H1 (cell line): Measurements from ENCODE around the gene PAQR9. TPM values are rescaled to one million over a fixed set of nuclear protein-coding genes. Genes with fewer than 3 reads are reported as not detected.

Source experiments
- CTCF ChIA-PET: fragments of 300-600 bp; sonication (Branson Sonifier 250); formaldehyde crosslinking; loops from one replicate; lab custom pipeline; 2021; ENCODE audit not compliant: partially characterized antibody; lab: Charles Lee
- POLR2A ChIA-PET: fragments of 300-600 bp; sonication (Branson Sonifier 250); formaldehyde crosslinking; loops from one replicate; lab custom pipeline; 2021; ENCODE audit warnings: inconsistent platforms; ENCODE audit not compliant: partially characterized antibody; lab: Charles Lee
- DNase-seq, 2 experiments: peaks; one replicate each; pipeline versions ENCODE4 v3.0.0 to v3.0.0-alpha.2; 2010 to 2022; ENCODE audit warnings: low spot score in 2 of 2, low read depth in 1 of 2, mixed read lengths in 1 of 2
- FAIRE-seq: peaks from 2 replicates; lab custom pipeline; 2011; peaks lifted over from hg19 to GRCh38; lab: Jason Lieb, UNC
- H2AFZ ChIP-seq: 2 replicates; pipeline ENCODE4 v1.8.1; 2012; ENCODE audit warnings: low read length, inconsistent platforms
- H2AK5ac ChIP-seq: 2 replicates; pipeline ENCODE4 v1.6.1; 2013; ENCODE audit warnings: low read depth, low read length
- H2BK120ac ChIP-seq: replicated peaks from 2 replicates; pipeline ENCODE3; 2013; ENCODE audit warnings: low read depth, low read length, inconsistent platforms
- H2BK12ac ChIP-seq: 2 replicates; pipeline ENCODE4 v1.6.1; 2013; ENCODE audit warnings: low read depth, low read length
- H2BK15ac ChIP-seq: 2 replicates; pipeline ENCODE4 v1.6.1; 2013; ENCODE audit warnings: low read length
- H2BK20ac ChIP-seq: 2 replicates; pipeline ENCODE4 v1.6.1; 2013; ENCODE audit warnings: low read length
- H2BK5ac ChIP-seq: 2 replicates; pipeline ENCODE4 v1.6.1; 2013; ENCODE audit warnings: low read depth, low read length
- H3K14ac ChIP-seq: 2 replicates; pipeline ENCODE4 v1.6.1; 2013; ENCODE audit warnings: inconsistent platforms; ENCODE audit not compliant: insufficient read length
- H3K18ac ChIP-seq: 2 replicates; pipeline ENCODE4 v1.6.1; 2013; ENCODE audit warnings: low read length; ENCODE audit errors: extremely low read depth
- H3K23ac ChIP-seq: 2 replicates; pipeline ENCODE4 v1.6.1; 2013; ENCODE audit warnings: inconsistent platforms; ENCODE audit not compliant: insufficient read length
- H3K23me2 ChIP-seq: 2 replicates; pipeline ENCODE4 v1.6.1; 2013; ENCODE audit warnings: low read depth, low read length
- H3K27ac ChIP-seq: 2 replicates; pipeline ENCODE4 v1.6.1; 2011; ENCODE audit warnings: low read depth, low read length, inconsistent platforms
- H3K27me3 ChIP-seq, 4 experiments: replicated peaks in 1 of 4; 1 replicate in 1 of 4; 2 replicates in 3 of 4; pipeline versions ENCODE4 v1.6.1 to v1.8.1; 2011 to 2013; ENCODE audit warnings: low read length in 3 of 4, mild to moderate bottlenecking in 3 of 4, inconsistent platforms in 2 of 4, mixed read lengths in 2 of 4, moderate library complexity in 1 of 4; ENCODE audit not compliant: control insufficient read depth in 3 of 4, insufficient read depth in 3 of 4; ENCODE audit errors: extremely low read depth in 1 of 4
- H3K36me3 ChIP-seq, 4 experiments: 2 replicates each; pipeline versions ENCODE4 v1.6.1 to v1.8.1; 2011 to 2013; ENCODE audit warnings: mild to moderate bottlenecking in 4 of 4, low read length in 3 of 4, moderate library complexity in 2 of 4, control low read depth in 1 of 4, inconsistent platforms in 1 of 4; ENCODE audit not compliant: insufficient read depth in 4 of 4, control insufficient read depth in 2 of 4
- H3K4ac ChIP-seq: replicated peaks from 2 replicates; pipeline ENCODE3; 2013; ENCODE audit warnings: low read length, low read depth, mixed read lengths, inconsistent platforms; ENCODE audit not compliant: insufficient read length
- H3K4me1 ChIP-seq, 4 experiments: replicated peaks in 1 of 4; 1 replicate in 1 of 4; 2 replicates in 3 of 4; pipeline versions ENCODE4 v1.6.1 to v1.8.1; 2011 to 2013; ENCODE audit warnings: low read length in 3 of 4, inconsistent platforms in 2 of 4, mixed read lengths in 1 of 4; ENCODE audit not compliant: insufficient read depth in 4 of 4, control insufficient read depth in 3 of 4
- H3K4me2 ChIP-seq, 2 experiments: 2 replicates each; pipeline versions ENCODE4 v1.6.1 to v1.8.1; 2011 to 2013; ENCODE audit warnings: low read depth in 2 of 2, low read length in 2 of 2, control low read depth in 1 of 2, inconsistent platforms in 1 of 2, mild to moderate bottlenecking in 1 of 2; ENCODE audit not compliant: insufficient read depth in 1 of 2
- H3K4me3 ChIP-seq, 4 experiments: fragments of 200-600, 300-600 bp in 1 of 4; sonication (generic), shearing (Covaris generic), sonication (Bioruptor Twin) in 1 of 4; 2 replicates each; pipeline versions ENCODE4 v1.5.1 to v1.8.1; 2011 to 2016; ENCODE audit warnings: low read length in 4 of 4, low read depth in 3 of 4, control low read depth in 2 of 4, inconsistent platforms in 2 of 4, mild to moderate bottlenecking in 2 of 4, mixed read lengths in 1 of 4, moderate library complexity in 1 of 4; ENCODE audit not compliant: insufficient read depth in 2 of 4; ENCODE audit errors: extremely low read depth in 1 of 4
- H3K56ac ChIP-seq: replicated peaks from 2 replicates; pipeline ENCODE3; 2013; ENCODE audit warnings: low read depth, mild to moderate bottlenecking, mixed read lengths, low read length, inconsistent platforms; ENCODE audit not compliant: insufficient read length
- H3K79me1 ChIP-seq: 2 replicates; pipeline ENCODE4 v1.6.1; 2013; ENCODE audit warnings: low read depth, low read length, control low read depth
- H3K79me2 ChIP-seq, 2 experiments: 2 replicates each; pipeline versions ENCODE4 v1.6.1 to v1.8.1; 2012 to 2013; ENCODE audit warnings: low read length in 2 of 2, mild to moderate bottlenecking in 2 of 2, inconsistent platforms in 1 of 2; ENCODE audit not compliant: insufficient read depth in 2 of 2, control insufficient read depth in 1 of 2
- H3K9ac ChIP-seq, 4 experiments: replicated peaks in 1 of 4; 1 replicate in 1 of 4; 2 replicates in 3 of 4; pipeline versions ENCODE4 v1.6.1 to v1.8.1; 2011 to 2013; ENCODE audit warnings: low read depth in 3 of 4, low read length in 3 of 4, control low read depth in 2 of 4, mild to moderate bottlenecking in 2 of 4, moderate library complexity in 2 of 4, inconsistent platforms in 1 of 4; ENCODE audit errors: extremely low read depth in 1 of 4
- H3K9me3 ChIP-seq, 2 experiments: 2 replicates each; pipeline versions ENCODE4 v1.6.1 to v1.8.1; 2012 to 2013; ENCODE audit warnings: mild to moderate bottlenecking in 2 of 2, moderate library complexity in 2 of 2, control low read depth in 1 of 2, inconsistent platforms in 1 of 2, low read depth in 1 of 2, low read length in 1 of 2, mixed read lengths in 1 of 2; ENCODE audit not compliant: insufficient read depth in 2 of 2
- H4K20me1 ChIP-seq, 2 experiments: replicated peaks in 1 of 2; 2 replicates each; pipeline versions ENCODE3 to v1.8.1; 2011 to 2013; ENCODE audit warnings: inconsistent platforms in 2 of 2, low read length in 2 of 2, mild to moderate bottlenecking in 1 of 2; ENCODE audit not compliant: insufficient read depth in 2 of 2, control insufficient read depth in 1 of 2
- H4K5ac ChIP-seq: 2 replicates; pipeline ENCODE4 v1.6.1; 2013; ENCODE audit warnings: low read length, low read depth, mixed read lengths, inconsistent platforms; ENCODE audit not compliant: insufficient read length
- H4K8ac ChIP-seq: 2 replicates; pipeline ENCODE4 v1.8.0; 2013; ENCODE audit warnings: mild to moderate bottlenecking, moderate library complexity, low read length, inconsistent platforms; ENCODE audit not compliant: insufficient read depth; ENCODE audit errors: extremely low read depth
- H4K91ac ChIP-seq: replicated peaks from 2 replicates; pipeline ENCODE3; 2013; ENCODE audit warnings: low read length, mixed read lengths, inconsistent platforms; ENCODE audit not compliant: insufficient read length
- SIN3A ChIP-seq, 2 experiments: IDR thresholded peaks in 1 of 2; conservative IDR thresholded peaks in 1 of 2; 2 replicates each; pipeline ENCODE4 v1.6.1; 2011 to 2012; ENCODE audit warnings: low read length in 2 of 2, improper control_type of control experiment in 1 of 2, low read depth in 1 of 2, mild to moderate bottlenecking in 1 of 2
- USF2 ChIP-seq: IDR thresholded peaks from 2 replicates; pipeline ENCODE4 v1.6.1; 2011; ENCODE audit warnings: low read length, improper control_type of control experiment
- WGBS, 2 experiments: shearing (Covaris generic) in 1 of 2; methylation state at CpG; one replicate each; pipeline versions ENCODE4 v1.1.6 to v1.1.7; 2013 to 2015; ENCODE audit warnings: low lambda C conversion rate in 2 of 2, mixed read lengths in 2 of 2, inconsistent platforms in 1 of 2, low coverage in 1 of 2, missing lambda C conversion rate in 1 of 2; ENCODE audit not compliant: insufficient replicate concordance in 2 of 2, insufficient coverage in 1 of 2, insufficient read length in 1 of 2; ENCODE audit errors: extremely low coverage in 1 of 2, missing lambda C conversion rate in 1 of 2; 5-methylcytosine and 5-hydroxymethylcytosine counted together
- polyA plus RNA-seq, 7 experiments: library from polyadenylated mRNA; depleted of rRNA in 3 of 7; stranded (reverse) in 5 of 7; unstranded in 2 of 7; fragments of >200 nt in 5 of 7; fragments of 200-250 nt in 2 of 7; gene quantifications; 1 replicate in 5 of 7; 2 replicates in 1 of 7; 4 replicates in 1 of 7; pipeline versions ENCODE4 v1.2.1 to v1.2.3, GENCODE V29; 2011 to 2013; ENCODE audit warnings: missing spikeins in 2 of 7, mixed read lengths in 2 of 7
- total RNA-seq: library from RNA; stranded (reverse); fragmentation: NEBNext Ultra II Directional; extraction: Animal tissue kit (Norgen Biotek cat#: 25700); gene quantifications from 2 replicates; pipeline ENCODE4 v1.2.1, GENCODE V29; 2021

Gene PAQR9
- total and polyA plus RNA-seq, 2 of the 8 experiments (the other 6 are each of a cell fraction or from before 2014, with no cell fraction given) = 2.6 to 5.2 TPM

GRCh38 chr3:142987707-142988106 is 24.2 kb upstream of the PAQR9 start:
- Histone ChIP-seq H3K56ac (no peak overlapping the region), H4K8ac (no peak overlapping the region), H2BK20ac (no peak overlapping the region), H3K4me3 (no peak overlapping the region), H4K5ac (no peak overlapping the region), H2BK15ac (no peak overlapping the region), H2BK12ac (no peak overlapping the region), H3K14ac (no peak overlapping the region), H3K23ac (no peak overlapping the region), H4K20me1 (no peaks in the 10 kb centered on the region), H2AK5ac (no peak overlapping the region), H3K9me3 (no peaks in the 10 kb centered on the region), H2AFZ (peak overlapping the region; percentile 31; the same call in 1 of the 2 replicates), H3K4me2 (0 out of 4 replicates have a peak overlapping the region, but pooled peaks of 1 of the 2 experiments have one; percentile 5), H3K27ac (no peak overlapping the region), H3K4ac (no peak overlapping the region), H2BK5ac (no peak overlapping the region), H3K18ac (no peak overlapping the region; the same call in 1 of the 2 replicates), H3K9ac (no peak overlapping the region; a peak in 1 of 7 replicates), H3K79me1 (no peaks in the 10 kb centered on the region), H3K27me3 (no peaks in the 10 kb centered on the region), H3K23me2 (no peaks in the 10 kb centered on the region), H2BK120ac (no peak overlapping the region), H3K4me1 (no peaks in the 10 kb centered on the region), H3K79me2 (no peaks in the 10 kb centered on the region), H4K91ac (no peak overlapping the region), H3K36me3 (no peaks in the 10 kb centered on the region)
- CTCF ChIA-PET = interaction anchor here (0.6 to 2.6 kb wide), 20 partner anchors 10 to 252 kb away, joined by 3 to 32 read pairs (median 4); no protein-coding TSS in a partner anchor
- DNase-seq (no peak), FAIRE-seq (no peak)
- POLR2A ChIA-PET = interaction anchor here (0.8 kb wide), 1 partner anchor 99 kb away, joined by 3 read pairs; the partner anchor contains the start of gene PCOLCE2
- TF ChIP-seq USF2 (no peak), SIN3A (conservative IDR thresholded peaks at IDR 0.05 in 1 of 2, IDR thresholded peaks at IDR 0.05 in 1 of 2; ENCODE audit: low read depth in 1 of 2, low read length in 2 of 2) (0 out of 4 replicates have a peak, but pooled peaks have one; percentile 37 to 50)
- 63% methylated on average over 7 of the region's 7 CpGs; no CpG with 5 or more reads in 1 of the 2 experiments for WGBS, 2 experiments
